Heart left ventricle (tissue), 16 donors: ENCODE results near the gene PRG2. TPM values are rescaled to one million over a fixed set of nuclear protein-coding genes. Genes with fewer than 3 reads are reported as not detected.

ENCODE experiments used
- ATAC-seq, 4 donors: fragments of 200-7000 bp; cut with Tn5 transposase; one replicate each; pipeline ENCODE4 v1.9.1; 2020 to 2022; ENCODE audit warnings: moderate library complexity in 4 of 4, mild to moderate bottlenecking in 3 of 4, moderate number of reproducible peaks in 1 of 4
- DNase-seq, 5 donors: peaks; one replicate each; pipeline ENCODE4 v3.0.0-alpha.2; 2020
- H3K27ac ChIP-seq, 12 donors: fragments of 200-600 bp; sonication (generic) in 4 of 12; one replicate each; pipeline versions ENCODE4 v1.5.0 to v1.8.0; 2016 to 2022; ENCODE audit warnings: mild to moderate bottlenecking in 2 of 12
- H3K27me3 ChIP-seq, 9 donors: fragments of 200-600 bp; sonication (generic) in 2 of 9; one replicate each; pipeline versions ENCODE4 v1.5.1 to v1.8.0; 2016 to 2022; ENCODE audit warnings: mild to moderate bottlenecking in 3 of 9
- H3K36me3 ChIP-seq, 9 donors: fragments of 200-600 bp; sonication (generic) in 2 of 9; one replicate each; pipeline versions ENCODE4 v1.5.0 to v1.8.0; 2018 to 2022; ENCODE audit warnings: mild to moderate bottlenecking in 2 of 9
- H3K4me1 ChIP-seq, 12 donors: fragments of 200-600 bp; sonication (generic) in 4 of 12; one replicate each; pipeline versions ENCODE4 v1.5.0 to v1.8.0; 2016 to 2022; ENCODE audit warnings: mild to moderate bottlenecking in 3 of 12
- H3K4me3 ChIP-seq, 12 donors: fragments of 200-600 bp; sonication (generic) in 4 of 12; one replicate each; pipeline versions ENCODE4 v1.5.0 to v1.8.0; 2017 to 2022; ENCODE audit warnings: mild to moderate bottlenecking in 9 of 12, moderate library complexity in 4 of 12
- H3K9me3 ChIP-seq, 12 donors: fragments of 200-600 bp; sonication (generic) in 4 of 12; one replicate each; pipeline versions ENCODE4 v1.5.0 to v1.8.0; 2016 to 2022; ENCODE audit warnings: mild to moderate bottlenecking in 1 of 12
- POLR2A ChIP-seq, 2 donors: fragments of 450-650 bp; IDR thresholded peaks; one replicate each; pipeline ENCODE4 v1.6.1; 2017; ENCODE audit warnings: antibody characterized with exemption in 2 of 2, mild to moderate bottlenecking in 2 of 2, moderate library complexity in 2 of 2
- WGBS, 4 donors: extraction: QIAGEN DNeasy Blood & Tissue Kit in 2 of 4; methylation state at CpG; one replicate each; pipeline versions ENCODE4 v1.1.5 to v1.1.7; 2013 to 2018; 5-methylcytosine and 5-hydroxymethylcytosine counted together
- intact Hi-C, 10 donors: fragments of 100-400 bp; cut with DNase I; formaldehyde crosslinking; loops; one replicate each; pipeline versions ENCODE4 v1.11.1 to v1.14.2; 2022
- polyA plus RNA-seq, 2 donors: library from polyadenylated mRNA; stranded (reverse); fragments of 200-250 nt; gene quantifications; one replicate each; pipeline ENCODE4 v1.2.3, GENCODE V29; 2013
- total RNA-seq, 9 donors: library from RNA; depleted of rRNA in 2 of 9; stranded (reverse); fragments of >200 nt in 2 of 9; fragmentation: NEBNext Ultra II Directional in 3 of 9; extraction: Animal tissue kit (Norgen Biotek cat#: 25700) in 3 of 9; gene quantifications; one replicate each; pipeline versions ENCODE4 v1.1.0 to v1.2.4, GENCODE V29; 2016 to 2023
- TF ChIP-seq, protein P1 (sequence below), 12 donors: fragments of 200-600 bp; sonication (generic) in 4 of 12; IDR thresholded peaks; one replicate each; pipeline versions ENCODE4 v1.5.0 to v1.8.0; 2018 to 2022; ENCODE audit warnings: antibody characterized with exemption in 12 of 12, mild to moderate bottlenecking in 5 of 12
- donor health status: ischemic (EF 13 %, LVEDD 7.1; RV severe dilation, severe dysfunction).
- donor health status: healthy with polysubstance abuse.
- donor health status: DM: no; HTN: yes; CAD: no.
- donor health status: DM: no; HTN: no; CAD: no.
- donor health status: ischemic (EF 25% LVEDD 6.9; RV normal size, moderate dysfunction).
- donor health status: ischemic (EF 25% LVEDD 5.7; RV mildly dilated, moderate dysfunction).
- donor health status: healthy.
- donor health status: DM: yes; HTN: yes; CAD: no.
- donor health status: ischemic (EF 35%, LVEDD 5.7; RV mildly dilated, moderate dysfunction).
- donor health status: nonischemic (EF 11% LVEDD 7.7; RV severe dilation, severe dysfunction).
- donor health status: DM: yes; HTN: yes; CAD: no.
- donor health status: PGD.
- donor health status: ischemic (EF 29% LVEDD 5.4; RV normal size, mild dysfunction).
- donor health status: nonischemic (EF 23%, LVEDD 6.1; RV moderate dilation, normal function).

Gene PRG2
- total and polyA plus RNA-seq, 11 donors: 0.04 to 0.27 (median 0.20) TPM; not detected in 6

- Histone ChIP-seq H3K27me3 (no peaks in the 10 kb centered on the region), H3K4me1 (peaks cover 6 to 68% (median 55%) of the 10 kb centered on the region in 12 donors), H3K4me3 (peak overlapping the region in 8 of 12 donors; percentile 13 to 79 (median 62)), H3K27ac (peak overlapping the region in 11 of 12 donors; percentile 88 to 98 (median 93)), H3K9me3 (no peaks in the 10 kb centered on the region), H3K36me3 (peaks cover 0 to 51% (median 29%) of the 10 kb centered on the region in 9 donors)
- intact Hi-C loops: loop anchor here in 1 of 10 donors (2.0 kb wide), 1 partner anchor 17 kb away; no protein-coding TSS in a partner anchor
- TF ChIP-seq POLR2A (IDR thresholded peaks at IDR 0.05): no peak
- TF ChIP-seq, protein P1, sequence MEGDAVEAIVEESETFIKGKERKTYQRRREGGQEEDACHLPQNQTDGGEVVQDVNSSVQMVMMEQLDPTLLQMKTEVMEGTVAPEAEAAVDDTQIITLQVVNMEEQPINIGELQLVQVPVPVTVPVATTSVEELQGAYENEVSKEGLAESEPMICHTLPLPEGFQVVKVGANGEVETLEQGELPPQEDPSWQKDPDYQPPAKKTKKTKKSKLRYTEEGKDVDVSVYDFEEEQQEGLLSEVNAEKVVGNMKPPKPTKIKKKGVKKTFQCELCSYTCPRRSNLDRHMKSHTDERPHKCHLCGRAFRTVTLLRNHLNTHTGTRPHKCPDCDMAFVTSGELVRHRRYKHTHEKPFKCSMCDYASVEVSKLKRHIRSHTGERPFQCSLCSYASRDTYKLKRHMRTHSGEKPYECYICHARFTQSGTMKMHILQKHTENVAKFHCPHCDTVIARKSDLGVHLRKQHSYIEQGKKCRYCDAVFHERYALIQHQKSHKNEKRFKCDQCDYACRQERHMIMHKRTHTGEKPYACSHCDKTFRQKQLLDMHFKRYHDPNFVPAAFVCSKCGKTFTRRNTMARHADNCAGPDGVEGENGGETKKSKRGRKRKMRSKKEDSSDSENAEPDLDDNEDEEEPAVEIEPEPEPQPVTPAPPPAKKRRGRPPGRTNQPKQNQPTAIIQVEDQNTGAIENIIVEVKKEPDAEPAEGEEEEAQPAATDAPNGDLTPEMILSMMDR (IDR thresholded peaks at IDR 0.05): no peak
- DNase-seq: no peak
- no peak for ATAC-seq
- 73 to 81% (median 75%) methylated on average over 8 to 9 of the region's 9 CpGs for WGBS, 4 donors
Measured at GRCh38 chr11:57424137-57424791, 33.8 kb upstream of the PRG2 start.

- no peak overlapping the region for H3K27ac ChIP-seq
- no peaks in the 10 kb centered on the region for H3K9me3 ChIP-seq
- no peaks in the 10 kb centered on the region for H3K27me3 ChIP-seq
- ATAC-seq (no peak), DNase-seq (no peak)
- WGBS, 4 donors: 85 to 91% (median 88%) methylated on average over 4 of the region's 4 CpGs
- H3K4me1 ChIP-seq: peaks cover 6 to 60% (median 44%) of the 10 kb centered on the region in 12 donors
- peaks cover 0 to 67% (median 45%) of the 10 kb centered on the region in 9 donors for H3K36me3 ChIP-seq
- TF ChIP-seq, protein P1 (IDR thresholded peaks at IDR 0.05): no peak
- no peak for TF ChIP-seq POLR2A (IDR thresholded peaks at IDR 0.05)
- intact Hi-C loops: no loop called here
- H3K4me3 ChIP-seq: no peak overlapping the region
Measured at GRCh38 chr11:57422669-57423068, 32.2 kb upstream of the PRG2 start.

GRCh38 chr11:57421805-57422204 is 31.4 kb upstream of the PRG2 start:
- ATAC-seq (no peak), DNase-seq (no peak)
- Histone ChIP-seq H3K4me3 (no peak overlapping the region), H3K4me1 (peaks cover 6 to 59% (median 36%) of the 10 kb centered on the region in 12 donors), H3K27me3 (no peaks in the 10 kb centered on the region), H3K9me3 (no peaks in the 10 kb centered on the region), H3K36me3 (peaks cover 0 to 76% (median 54%) of the 10 kb centered on the region in 9 donors), H3K27ac (peak overlapping the region in 1 of 12 donors; percentile 22)
- intact Hi-C loops: no loop called here
- TF ChIP-seq, protein P1 (IDR thresholded peaks at IDR 0.05): no peak
- TF ChIP-seq POLR2A (IDR thresholded peaks at IDR 0.05): no peak

DNA sequence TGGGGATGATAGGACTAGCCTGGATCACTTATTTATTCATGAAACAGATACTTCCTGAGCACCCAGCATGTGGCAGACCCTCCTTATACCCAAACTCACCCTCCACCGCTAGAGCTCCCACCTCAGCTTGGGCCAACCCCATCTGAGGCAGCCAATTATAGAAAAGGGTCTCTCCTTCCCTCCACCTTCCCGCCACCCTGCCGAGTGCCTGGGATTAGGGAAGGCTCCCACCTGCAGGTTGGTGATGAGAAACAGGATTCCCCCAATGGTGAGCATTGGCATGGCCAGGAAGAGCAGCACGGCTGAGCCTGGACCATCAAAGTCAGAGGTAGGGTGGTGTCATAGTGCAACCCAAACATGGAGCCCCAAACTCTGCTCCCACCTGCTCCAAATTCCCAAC is 30.6 kb upstream of the PRG2 start:
- no peak for TF ChIP-seq POLR2A (IDR thresholded peaks at IDR 0.05)
- TF ChIP-seq, protein P1 (IDR thresholded peaks at IDR 0.05): no peak
- Histone ChIP-seq H3K27ac (no peak overlapping the region), H3K4me3 (no peak overlapping the region), H3K27me3 (no peaks in the 10 kb centered on the region), H3K9me3 (no peaks in the 10 kb centered on the region), H3K36me3 (peaks cover 2 to 83% (median 61%) of the 10 kb centered on the region in 9 donors), H3K4me1 (peaks cover 6 to 57% (median 28%) of the 10 kb centered on the region in 12 donors)
- 92 to 98% (median 94%) methylated on average over 4 of the region's 4 CpGs for WGBS, 4 donors
- DNase-seq: peak in 1 of 5 donors; percentile 10
- intact Hi-C loops: no loop called here
- no peak for ATAC-seq
